Coronary artery (tissue), 2 donors: Measurements from ENCODE around the gene RIPK4.

Experiments used
- DNase-seq: peaks from one replicate; pipeline ENCODE4 v3.0.0-alpha.2; 2017; ENCODE audit warnings: low spot score
- H3K27ac ChIP-seq, 2 donors: fragments of 200-600 bp; sonication (generic); one replicate each; pipeline ENCODE4 v1.5.1; 2016 to 2019
- H3K4me3 ChIP-seq: fragments of 200-600 bp; sonication (generic); 2 replicates; pipeline ENCODE4 v1.5.1; 2016; ENCODE audit warnings: mild to moderate bottlenecking, moderate library complexity
- TF ChIP-seq, protein P1 (sequence below): fragments of 200-600 bp; sonication (generic); IDR thresholded peaks from one replicate; pipeline ENCODE4 v1.5.1; 2019; ENCODE audit warnings: antibody characterized with exemption

The RIPK4 gene

DNA sequence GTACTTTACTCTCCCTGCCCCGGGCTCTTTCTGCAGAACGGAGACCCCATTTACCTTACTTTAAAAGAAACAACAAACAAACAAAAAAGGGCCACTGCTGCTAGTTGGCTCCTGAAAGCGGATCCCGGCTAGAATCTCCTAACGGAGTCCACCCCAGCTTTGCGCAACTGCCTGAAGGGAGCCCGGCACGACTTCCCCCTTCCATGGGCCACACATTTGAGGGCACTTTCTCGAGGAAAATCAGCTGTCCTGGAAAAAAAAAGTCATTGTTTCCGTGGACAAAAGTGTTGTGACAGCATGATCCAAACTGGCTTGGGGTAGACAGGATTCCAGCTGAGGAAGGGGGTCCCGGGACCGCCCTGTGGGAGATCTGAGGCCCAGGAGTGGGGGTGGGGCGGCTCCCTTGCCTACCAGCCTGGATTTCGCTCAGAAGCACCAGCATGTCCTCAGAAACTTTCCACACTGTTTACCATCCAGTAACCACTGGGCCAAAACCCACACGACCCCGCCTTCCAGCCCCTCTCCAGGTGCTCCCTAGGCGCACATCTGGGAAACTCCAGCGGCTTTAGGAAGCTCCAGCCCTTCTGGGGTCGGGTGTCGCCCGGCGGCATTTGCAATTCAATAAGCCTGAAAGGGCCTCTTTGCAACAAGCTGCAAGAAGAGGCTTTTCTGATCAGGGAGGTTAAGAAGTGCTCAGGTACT lies 4.8 kb downstream of the RIPK4 start:
- Histone ChIP-seq H3K27ac (peak overlapping the region; percentile 42 to 82), H3K4me3 (peak overlapping the region; percentile 65)
- no peak for DNase-seq
- TF ChIP-seq, protein P1, sequence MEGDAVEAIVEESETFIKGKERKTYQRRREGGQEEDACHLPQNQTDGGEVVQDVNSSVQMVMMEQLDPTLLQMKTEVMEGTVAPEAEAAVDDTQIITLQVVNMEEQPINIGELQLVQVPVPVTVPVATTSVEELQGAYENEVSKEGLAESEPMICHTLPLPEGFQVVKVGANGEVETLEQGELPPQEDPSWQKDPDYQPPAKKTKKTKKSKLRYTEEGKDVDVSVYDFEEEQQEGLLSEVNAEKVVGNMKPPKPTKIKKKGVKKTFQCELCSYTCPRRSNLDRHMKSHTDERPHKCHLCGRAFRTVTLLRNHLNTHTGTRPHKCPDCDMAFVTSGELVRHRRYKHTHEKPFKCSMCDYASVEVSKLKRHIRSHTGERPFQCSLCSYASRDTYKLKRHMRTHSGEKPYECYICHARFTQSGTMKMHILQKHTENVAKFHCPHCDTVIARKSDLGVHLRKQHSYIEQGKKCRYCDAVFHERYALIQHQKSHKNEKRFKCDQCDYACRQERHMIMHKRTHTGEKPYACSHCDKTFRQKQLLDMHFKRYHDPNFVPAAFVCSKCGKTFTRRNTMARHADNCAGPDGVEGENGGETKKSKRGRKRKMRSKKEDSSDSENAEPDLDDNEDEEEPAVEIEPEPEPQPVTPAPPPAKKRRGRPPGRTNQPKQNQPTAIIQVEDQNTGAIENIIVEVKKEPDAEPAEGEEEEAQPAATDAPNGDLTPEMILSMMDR: no peak

DNA sequence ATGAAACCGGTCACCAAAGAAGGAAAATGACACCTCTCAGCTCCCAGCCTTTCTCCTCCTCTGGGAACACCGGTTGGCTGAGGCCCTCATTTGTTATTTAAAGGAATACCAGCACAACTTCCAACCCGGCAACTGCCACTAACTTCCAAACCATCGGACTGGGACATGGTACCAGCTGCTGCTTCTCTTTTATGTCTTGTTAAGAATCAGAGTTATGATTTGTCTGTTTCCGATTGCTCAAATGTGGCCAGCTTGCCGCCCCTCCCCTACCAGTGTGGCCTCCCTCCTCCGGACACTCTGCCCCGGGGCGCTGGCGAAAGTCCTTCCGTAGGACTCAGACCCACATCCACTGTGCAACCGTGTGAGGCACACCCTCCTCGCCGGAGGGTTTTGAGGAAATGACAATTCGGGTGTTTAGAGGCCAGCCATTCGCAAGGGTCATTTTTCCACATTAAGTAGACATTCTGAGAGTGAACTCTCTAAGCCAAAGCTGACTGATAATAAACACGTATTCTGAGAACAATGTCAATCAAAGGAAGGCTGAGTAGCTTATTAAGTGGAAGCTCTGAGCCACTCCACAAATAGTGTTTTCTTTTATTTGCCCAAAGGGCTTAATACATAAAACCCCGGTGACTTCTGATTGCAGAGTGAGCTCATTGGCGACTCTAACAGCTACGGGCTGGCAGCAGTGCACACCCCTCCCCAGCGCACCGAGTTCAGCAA lies 5.5 kb downstream of the RIPK4 start:
- TF ChIP-seq, protein P1: no peak
- peak; percentile 84 for DNase-seq
- Histone ChIP-seq H3K27ac (peak overlapping the region; percentile 42 to 82), H3K4me3 (peak overlapping the region; percentile 65)

DNA sequence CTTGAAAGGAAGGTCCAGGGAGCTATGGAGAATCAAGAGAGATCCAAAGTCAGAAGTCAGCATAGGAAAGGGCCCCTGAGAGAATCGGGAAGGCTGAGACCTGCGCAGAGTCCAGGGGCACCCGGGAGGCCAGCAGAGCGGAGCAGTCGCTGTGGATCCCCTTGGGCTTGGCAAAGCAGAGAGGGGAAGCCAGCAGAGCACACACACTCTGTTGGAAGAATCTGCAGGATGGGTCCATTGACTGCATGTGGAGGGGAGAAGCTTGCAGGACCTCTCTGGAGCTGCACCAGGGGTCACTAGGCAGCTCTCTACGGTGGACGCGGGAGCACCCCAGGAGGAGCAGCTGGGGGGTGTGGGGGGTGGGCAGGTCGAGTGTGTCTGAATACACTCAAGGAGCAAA lies 6.4 kb downstream of the RIPK4 start:
- TF ChIP-seq, protein P1: no peak
- DNase-seq: no peak
- Histone ChIP-seq H3K27ac (peak overlapping the region in 1 of 2 donors; percentile 82), H3K4me3 (peak overlapping the region; percentile 65)

DNA sequence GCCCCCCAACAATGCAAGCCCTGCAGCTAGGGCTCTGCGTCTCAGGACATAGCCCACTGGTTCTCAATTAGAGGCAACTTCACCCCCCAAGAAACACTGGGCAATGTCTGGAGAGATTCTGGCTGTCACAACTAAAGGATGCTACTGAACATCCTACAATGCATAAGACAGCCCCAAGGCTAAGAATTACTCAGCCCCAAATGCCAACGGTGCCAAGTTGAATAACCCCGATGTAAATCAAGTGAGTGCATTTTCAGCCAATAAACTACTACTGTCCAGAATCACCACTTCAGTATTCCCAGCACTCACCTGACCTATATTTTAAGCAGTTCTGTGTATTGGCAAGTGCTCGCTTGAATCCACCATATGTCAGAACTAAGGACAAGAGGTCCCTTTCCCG lies 6.9 kb downstream of the RIPK4 start:
- H3K4me3 ChIP-seq: no peak overlapping the region
- no peak for DNase-seq
- no peak overlapping the region for H3K27ac ChIP-seq
- TF ChIP-seq, protein P1: no peak

DNA sequence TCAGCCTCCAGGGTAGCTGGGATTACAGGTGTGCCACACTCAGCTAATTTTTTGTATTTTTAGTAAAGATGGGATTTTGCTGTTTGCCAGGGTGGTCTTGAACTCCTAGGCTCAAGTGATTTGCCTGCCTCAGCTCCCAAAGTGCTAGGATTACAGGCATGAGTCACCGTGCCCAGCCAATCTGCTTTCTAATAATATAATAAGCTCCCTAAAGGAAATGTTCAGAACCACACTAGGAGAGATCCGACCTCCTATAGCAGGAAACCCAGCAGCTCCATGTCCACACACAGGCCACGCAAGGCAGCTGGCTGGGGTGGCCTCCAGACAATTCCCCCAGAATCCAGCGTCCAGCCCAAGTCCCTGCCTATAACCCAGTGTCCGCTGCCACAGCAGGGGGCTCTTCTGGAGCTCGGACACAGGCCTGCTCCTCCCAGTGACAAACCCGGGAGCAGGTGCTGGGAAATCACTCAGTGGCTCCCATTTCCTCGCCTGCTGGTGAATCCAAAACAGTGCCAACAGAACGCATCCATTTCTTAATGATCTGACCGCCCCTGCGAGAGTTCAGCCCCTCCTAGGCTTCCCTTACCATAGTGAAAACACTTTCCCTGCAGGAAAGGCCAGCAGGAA lies 7.5 kb downstream of the RIPK4 start:
- TF ChIP-seq, protein P1: no peak
- no peak overlapping the region for H3K4me3 ChIP-seq
- DNase-seq: no peak
- H3K27ac ChIP-seq: no peak overlapping the region

DNA sequence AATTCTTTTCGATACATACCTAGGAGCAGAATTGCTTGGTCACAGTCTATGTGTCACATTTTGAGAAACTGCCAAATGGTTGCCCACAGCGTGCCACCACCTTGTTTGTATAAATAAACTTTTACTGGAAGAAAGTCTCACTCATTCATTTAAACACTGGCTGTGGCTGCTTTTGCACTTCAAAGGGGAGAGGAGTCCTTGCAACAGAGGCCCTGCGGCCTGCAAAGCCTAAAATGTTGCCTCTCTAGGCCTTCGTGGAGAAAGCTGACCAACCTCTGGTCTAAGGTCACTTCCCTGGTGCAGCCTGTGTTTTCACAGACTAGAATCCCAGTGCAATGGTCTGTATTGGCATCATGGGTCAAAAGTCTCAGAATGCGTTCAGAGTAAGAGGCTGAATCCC lies 8.3 kb downstream of the RIPK4 start:
- TF ChIP-seq, protein P1: no peak
- no peak for DNase-seq
- H3K27ac ChIP-seq: no peak overlapping the region
- H3K4me3 ChIP-seq: no peak overlapping the region
